Measurements from ENCODE around the gene GLB1L3. TPM values are rescaled to one million over a fixed set of nuclear protein-coding genes. Genes with fewer than 3 reads are reported as not detected.

The GLB1L3 gene
- total RNA-seq, 1 experiment from 2014 or later = not detected

GRCh38 chr11:134360050-134360835, 84.1 kb downstream of the GLB1L3 start:
- ATAC-seq (peak; percentile 99), DNase-seq (ENCODE audit: low read depth, low spot score) (peak; percentile 54)
- Histone ChIP-seq H3K4me3 (replicated peaks in 1 of 2; ENCODE audit: low read depth in 1 of 2, low read length in 2 of 2) (no peak overlapping the region), H3K27ac (ENCODE audit: low read depth, low read length) (no peak overlapping the region), H3K9me2 (ENCODE audit: insufficient read depth) (no peaks in the 10 kb centered on the region), H3K9ac (ENCODE audit: low read length) (no peak overlapping the region), H3K79me2 (ENCODE audit: insufficient read depth, low read length) (no peaks in the 10 kb centered on the region), H3K36me3 (ENCODE audit: control insufficient read depth in 1 of 2, insufficient read depth in 2 of 2, low read length in 2 of 2) (no peaks in the 10 kb centered on the region), H2AFZ (ENCODE audit: low read depth, low read length, poor library complexity, severe bottlenecking) (no peak overlapping the region), H3K4me2 (ENCODE audit: low read length) (no peak overlapping the region), H4K20me1 (ENCODE audit: insufficient read depth) (no peaks in the 10 kb centered on the region), H3K9me3 (ENCODE audit: control insufficient read depth in 1 of 2, insufficient read depth in 1 of 2, low read depth in 1 of 2, low read length in 2 of 2) (no peaks in the 10 kb centered on the region), H3K4me1 (ENCODE audit: control insufficient read depth in 1 of 2, insufficient read depth in 2 of 2, low read length in 2 of 2) (no peaks in the 10 kb centered on the region), H3K27me3 (ENCODE audit: insufficient read depth, low read length) (no peaks in the 10 kb centered on the region)
- intact Hi-C loops (cut with micrococcal nuclease) = loop anchor here (1.0 to 5.0 kb wide), 5 partner anchors 219 to 507 kb away; no protein-coding TSS in a partner anchor
- ChIA-PET POLR2A (no interaction called here), CTCF (no interaction called here), RAD21 (ENCODE audit: low non-redundant PET in 1 of 2, low total read pairs in 2 of 2, uncharacterized antibody in 2 of 2, unreplicated experiment in 2 of 2) (no interaction called here)
- BruUV-seq (replicated peaks) = no TSS peak
- no peak for TF ChIP-seq POLR2AphosphoS5 (IDR thresholded peaks at IDR 0.05; ENCODE audit: low read depth, low read length)
- TF ChIP-seq CTCF (IDR thresholded peaks at IDR 0.05 in 2 of 3, conservative IDR thresholded peaks at IDR 0.05 in 1 of 3; ENCODE audit: borderline replicate concordance in 1 of 3, insufficient read depth in 1 of 3, low read depth in 2 of 3, low read length in 2 of 3) = peak; percentile 86 to 93 (median 92)
- TF ChIP-seq POLR2A (IDR thresholded peaks at IDR 0.05; ENCODE audit: borderline replicate concordance, extremely low read depth, insufficient read depth, insufficient read length) = no peak
- TF ChIP-seq MAX (IDR thresholded peaks at IDR 0.05) = peak; percentile 79
- TF ChIP-seq RAD21 (IDR thresholded peaks at IDR 0.05; ENCODE audit: low read depth) = peak; percentile 95
- no peak for TF ChIP-seq JUND (IDR thresholded peaks at IDR 0.05)
- TF ChIP-seq CEBPB (IDR thresholded peaks at IDR 0.05; ENCODE audit: low read depth) = no peak
- no peak for TF ChIP-seq ELF1 (IDR thresholded peaks at IDR 0.05; ENCODE audit: borderline replicate concordance, low read depth)
- TF ChIP-seq SIN3A (IDR thresholded peaks at IDR 0.05; ENCODE audit: low read depth) = no peak
- no peak for TF ChIP-seq EZH2 (IDR thresholded peaks at IDR 0.05)
- TF ChIP-seq EGR1 (IDR thresholded peaks at IDR 0.05; ENCODE audit: low read depth) = no peak
- no peak for TF ChIP-seq CBX3 (IDR thresholded peaks at IDR 0.05; ENCODE audit: low read depth)
- no peak for TF ChIP-seq SRF (IDR thresholded peaks at IDR 0.05; ENCODE audit: low read depth)
- no peak for TF ChIP-seq YY1 (IDR thresholded peaks at IDR 0.05; ENCODE audit: extremely low read depth, insufficient replicate concordance, low read depth, low read length)
- no peak for TF ChIP-seq ATF3 (IDR thresholded peaks at IDR 0.05)
- no peak for TF ChIP-seq ZNF274 (IDR thresholded peaks at IDR 0.05; ENCODE audit: low read depth, low read length)
- no peak for TF ChIP-seq TCF7L2 (IDR thresholded peaks at IDR 0.05; ENCODE audit: borderline replicate concordance, extremely low read depth, insufficient read depth, insufficient read length)
- 0 out of 2 replicates have a peak, but pooled peaks have one; percentile 29 for TF ChIP-seq ZFX (IDR thresholded peaks at IDR 0.05)
- TF ChIP-seq SP1 (IDR thresholded peaks at IDR 0.05; ENCODE audit: low read depth) = no peak
- TF ChIP-seq ZBTB33 (IDR thresholded peaks at IDR 0.05; ENCODE audit: extremely low read depth, insufficient replicate concordance, low read length) = no peak
- no peak for TF ChIP-seq FOSL1 (IDR thresholded peaks at IDR 0.05; ENCODE audit: low read depth)
